ENCODE results near the gene SLC35A5. TPM values are rescaled to one million over a fixed set of nuclear protein-coding genes. Genes with fewer than 3 reads are reported as not detected.

Gene SLC35A5
- total and polyA plus RNA-seq, 10 donors: 8.2 to 48.0 (median 33.8) TPM

- Histone ChIP-seq H3K9me3 (no peaks in the 10 kb centered on the region), H3K27ac (peak overlapping the region in 5 of 8 donors; percentile 14 to 69 (median 48)), H3K4me3 (peak overlapping the region in 1 of 8 donors; percentile 1), H3K27me3 (replicated peaks in 1 of 7) (no peaks in the 10 kb centered on the region), H3K36me3 (peaks cover 0 to 28% (median 5%) of the 10 kb centered on the region in 6 donors), H3K4me1 (peaks cover 18 to 94% (median 72%) of the 10 kb centered on the region in 6 donors)
- no peak for TF ChIP-seq POLR2AphosphoS5 (IDR thresholded peaks at IDR 0.05)
- TF ChIP-seq CTCF (IDR thresholded peaks at IDR 0.05 in 8 of 11, conservative IDR thresholded peaks at IDR 0.05 in 3 of 11): no peak
- TF ChIP-seq POLR2A (IDR thresholded peaks at IDR 0.05): no peak
- intact Hi-C loops (cut with DNase I; ENCODE audit: low total_unique reads): no loop called here
- WGBS, 5 donors: 32 to 71% (median 53%) methylated on average over 1 of the region's 1 CpG
- no peak for DNase-seq
These were observed 6.2 kb upstream of the SLC35A5 start for GRCh38 chr3:112555535-112556170.

GRCh38 chr3:112557976-112558375, 3.9 kb upstream of the SLC35A5 start:
- H3K27ac ChIP-seq: peak overlapping the region in 5 of 8 donors; percentile 31 to 99 (median 45)
- H3K4me1 ChIP-seq: peaks cover 20 to 83% (median 72%) of the 10 kb centered on the region in 6 donors
- no peak for DNase-seq
- no peak overlapping the region for H3K4me3 ChIP-seq
- no peaks in the 10 kb centered on the region for H3K9me3 ChIP-seq
- intact Hi-C loops (cut with DNase I; ENCODE audit: low total_unique reads): no loop called here
- peaks cover 0 to 15% (median 3%) of the 10 kb centered on the region in 6 donors for H3K36me3 ChIP-seq
- 27 to 51% (median 33%) methylated on average over 1 of the region's 1 CpG for WGBS, 5 donors
- no peaks in the 10 kb centered on the region for H3K27me3 ChIP-seq (replicated peaks in 1 of 7)
- no peak for TF ChIP-seq POLR2A (IDR thresholded peaks at IDR 0.05)
- no peak for TF ChIP-seq POLR2AphosphoS5 (IDR thresholded peaks at IDR 0.05)
- TF ChIP-seq CTCF (IDR thresholded peaks at IDR 0.05 in 8 of 11, conservative IDR thresholded peaks at IDR 0.05 in 3 of 11): no peak

DNA sequence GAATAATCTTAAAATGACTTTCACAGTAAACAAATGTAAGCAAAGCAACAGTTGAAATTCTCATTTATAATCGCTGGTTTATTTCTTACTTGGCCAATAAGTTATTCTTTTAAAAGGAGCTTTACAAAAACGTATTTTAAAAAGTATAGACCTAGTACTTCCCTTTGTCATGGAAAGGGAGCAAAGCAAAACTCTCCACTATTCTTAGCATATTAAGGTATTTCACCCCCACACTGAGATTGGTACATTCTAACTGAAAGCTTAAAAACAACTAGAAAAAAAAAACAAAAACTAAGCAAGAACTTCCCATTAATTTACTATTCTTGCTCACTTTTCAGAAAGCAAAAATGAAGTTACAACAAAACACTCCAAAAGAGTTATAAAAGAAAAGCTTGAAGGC, 1.5 kb upstream of the SLC35A5 start:
- WGBS, 5 donors: 16 to 27% (median 18%) methylated on average over 2 of the region's 2 CpGs
- intact Hi-C loops (cut with DNase I; ENCODE audit: low total_unique reads): no loop called here
- no peak for DNase-seq
- H3K4me1 ChIP-seq: peaks cover 22 to 81% (median 59%) of the 10 kb centered on the region in 6 donors
- no peaks in the 10 kb centered on the region for H3K9me3 ChIP-seq
- H3K27ac ChIP-seq: peak overlapping the region; percentile 92 to 99 (median 99)
- no peaks in the 10 kb centered on the region for H3K27me3 ChIP-seq (replicated peaks in 1 of 7)
- H3K4me3 ChIP-seq: peak overlapping the region; percentile 78 to 96 (median 89)
- H3K36me3 ChIP-seq: peaks cover 0 to 31% (median 3%) of the 10 kb centered on the region in 6 donors
- TF ChIP-seq CTCF (IDR thresholded peaks at IDR 0.05 in 8 of 11, conservative IDR thresholded peaks at IDR 0.05 in 3 of 11) (no peak), POLR2AphosphoS5 (IDR thresholded peaks at IDR 0.05) (no peak), POLR2A (IDR thresholded peaks at IDR 0.05) (no peak)

DNA sequence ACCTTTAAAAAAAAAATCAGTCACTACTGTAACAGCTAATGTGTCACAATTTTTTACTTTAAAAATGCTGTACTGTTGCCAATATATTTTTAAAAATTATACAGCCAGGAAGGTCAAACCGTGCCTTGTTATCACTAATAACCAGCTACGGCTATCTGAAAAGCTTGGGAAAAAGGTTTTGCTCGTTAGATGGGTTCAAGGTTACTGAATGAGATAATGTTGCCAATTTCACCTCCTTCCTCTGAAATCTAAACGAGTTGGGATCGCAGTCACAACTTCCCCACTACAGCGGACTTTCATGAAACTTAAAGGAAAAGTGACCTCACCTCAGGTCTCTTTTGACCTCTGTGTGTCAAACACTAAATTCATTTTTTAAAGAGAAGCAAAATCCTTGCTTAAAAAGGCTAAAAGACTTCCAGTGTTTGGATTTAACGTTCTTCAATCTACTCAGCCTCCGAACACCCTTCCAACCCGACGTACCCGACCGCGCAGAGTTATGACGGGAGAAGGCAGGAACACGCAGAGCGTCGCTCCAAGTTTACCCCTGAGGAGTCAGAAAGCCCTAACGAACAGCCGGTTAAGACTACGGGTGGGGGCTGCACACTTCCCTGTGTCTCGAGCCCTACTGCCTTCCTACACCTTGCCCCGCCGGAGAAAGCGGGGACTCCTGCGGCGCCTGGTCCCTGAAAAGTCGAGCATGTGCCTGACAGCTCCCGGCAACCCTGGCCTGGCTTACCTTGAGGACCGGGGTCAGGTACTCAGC, 943 bp upstream of the SLC35A5 start:
- Histone ChIP-seq H3K27me3 (replicated peaks in 1 of 7) (no peaks in the 10 kb centered on the region), H3K4me1 (peaks cover 22 to 78% (median 53%) of the 10 kb centered on the region in 6 donors), H3K36me3 (peaks cover 0 to 37% (median 4%) of the 10 kb centered on the region in 6 donors), H3K4me3 (peak overlapping the region; percentile 78 to 96 (median 89)), H3K27ac (peak overlapping the region; percentile 92 to 99 (median 99)), H3K9me3 (no peaks in the 10 kb centered on the region)
- 0 to 1% (median 0%) methylated on average over 18 to 29 of the region's 29 CpGs for WGBS, 5 donors
- intact Hi-C loops (cut with DNase I; ENCODE audit: low total_unique reads): no loop called here
- TF ChIP-seq POLR2A (IDR thresholded peaks at IDR 0.05): no peak
- TF ChIP-seq CTCF (IDR thresholded peaks at IDR 0.05 in 8 of 11, conservative IDR thresholded peaks at IDR 0.05 in 3 of 11): no peak
- DNase-seq: no peak
